Gastroesophageal sphincter (tissue), 4 donors: ENCODE data around the gene MISP3. TPM values are rescaled to one million over a fixed set of nuclear protein-coding genes. Genes with fewer than 3 reads are reported as not detected.
A peak's percentile ranks its signal among the peaks of the same experiment; 100 is the strongest.

Experiments
- ATAC-seq: fragments of 150-250 bp; one replicate; pipeline ENCODE4 v1.9.1; 2016; ENCODE audit warnings: mild to moderate bottlenecking, moderate library complexity
- H3K27ac ChIP-seq, 4 donors: fragments of 200-600 bp; sonication (generic) in 3 of 4; 1 replicate in 3 of 4; 2 replicates in 1 of 4; pipeline ENCODE4 v1.5.1; 2016 to 2019
- H3K27me3 ChIP-seq: fragments of 200-600 bp; sonication (generic); one replicate; pipeline ENCODE4 v1.5.1; 2019
- H3K36me3 ChIP-seq, 2 donors: fragments of 200-600 bp; sonication (generic); one replicate each; pipeline ENCODE4 v1.5.1; 2019; ENCODE audit warnings: control low read depth in 1 of 2
- H3K4me1 ChIP-seq, 3 donors: fragments of 200-600 bp; sonication (generic); 1 replicate in 2 of 3; 2 replicates in 1 of 3; pipeline ENCODE4 v1.5.1; 2016 to 2019; ENCODE audit warnings: control low read depth in 2 of 3
- H3K4me3 ChIP-seq, 2 donors: fragments of 200-600 bp; sonication (generic); one replicate each; pipeline ENCODE4 v1.5.1; 2019; ENCODE audit warnings: mild to moderate bottlenecking in 1 of 2, moderate library complexity in 1 of 2
- H3K9me3 ChIP-seq, 3 donors: fragments of 200-600 bp; sonication (generic); one replicate each; pipeline ENCODE4 v1.5.1; 2017 to 2019; ENCODE audit warnings: control low read depth in 2 of 3
- EP300 ChIP-seq: sonication (generic); formaldehyde crosslinking; IDR thresholded peaks from one replicate; pipeline ENCODE4 v1.6.1; 2017; ENCODE audit warnings: antibody characterized with exemption, mild to moderate bottlenecking
- POLR2A ChIP-seq, 2 donors: fragments of 450-650 bp; IDR thresholded peaks; one replicate each; pipeline ENCODE4 v1.6.1; 2017; ENCODE audit warnings: antibody characterized with exemption in 2 of 2, mild to moderate bottlenecking in 2 of 2, moderate library complexity in 1 of 2
- POLR2AphosphoS5 ChIP-seq: sonication (generic); formaldehyde crosslinking; IDR thresholded peaks from one replicate; pipeline ENCODE4 v1.6.1; 2017; ENCODE audit warnings: antibody characterized with exemption
- WGBS, 2 donors: methylation state at CpG; one replicate each; pipeline ENCODE4 v1.1.5; 2018; ENCODE audit warnings: low coverage in 1 of 2; 5-methylcytosine and 5-hydroxymethylcytosine counted together
- total RNA-seq, 4 donors: library from RNA; depleted of rRNA; stranded (reverse); fragments of >200 nt; gene quantifications; one replicate each; pipeline ENCODE4 v1.1.0, GENCODE V29; 2016
- TF ChIP-seq, protein P1 (sequence below), 4 experiments: fragments of 200-600 bp in 2 of 4; fragments of 450-650 bp in 2 of 4; sonication (generic) in 1 of 4; IDR thresholded peaks; one replicate each; pipeline ENCODE4 v1.5.1; 2017 to 2019; ENCODE audit warnings: antibody characterized with exemption in 4 of 4, mild to moderate bottlenecking in 2 of 4, moderate library complexity in 2 of 4

The MISP3 gene
- total RNA-seq, 4 donors from 2014 or later, result 2.7 to 9.5 (median 5.6) TPM

DNA sequence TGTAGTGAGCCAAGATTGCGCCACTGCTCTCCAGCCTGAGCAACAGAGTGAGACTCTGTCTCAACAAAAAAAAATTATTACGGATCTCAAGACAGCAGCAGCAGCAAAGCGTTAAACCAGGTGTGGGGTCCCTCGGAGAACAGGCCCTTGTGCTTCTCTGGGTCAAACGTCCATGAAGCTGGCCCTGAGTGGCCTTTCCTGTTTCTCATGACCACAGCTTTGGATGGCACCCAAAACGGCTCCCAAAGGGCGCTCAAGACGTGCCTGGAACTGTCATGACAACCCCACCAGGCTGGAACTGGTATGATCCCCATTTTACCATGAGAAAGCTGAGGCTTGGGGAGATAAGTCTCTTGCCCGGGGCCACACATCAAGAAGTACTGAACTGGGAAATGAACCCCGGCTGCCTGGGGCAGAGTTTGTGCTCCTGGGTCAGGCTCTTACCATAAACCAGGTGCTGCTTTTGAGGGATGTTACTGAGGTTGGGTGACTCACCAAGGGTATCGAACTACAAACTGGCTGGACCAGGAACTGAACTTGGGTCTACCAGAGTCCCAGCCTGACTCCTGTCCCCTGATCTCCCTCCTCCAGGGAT, 29.6 kb downstream of the MISP3 start:
- no peak for ATAC-seq
- H3K36me3 ChIP-seq, result peaks cover 0 to 100% of the 10 kb centered on the region in 2 donors
- 67 to 73% methylated on average over 6 to 7 of the region's 11 CpGs for WGBS, 2 donors
- H3K27ac ChIP-seq, result no peak overlapping the region
- no peaks in the 10 kb centered on the region for H3K9me3 ChIP-seq
- TF ChIP-seq POLR2AphosphoS5 (no peak), POLR2A (IDR thresholded peaks at IDR 0.05) (no peak), EP300 (no peak)
- TF ChIP-seq, protein P1, sequence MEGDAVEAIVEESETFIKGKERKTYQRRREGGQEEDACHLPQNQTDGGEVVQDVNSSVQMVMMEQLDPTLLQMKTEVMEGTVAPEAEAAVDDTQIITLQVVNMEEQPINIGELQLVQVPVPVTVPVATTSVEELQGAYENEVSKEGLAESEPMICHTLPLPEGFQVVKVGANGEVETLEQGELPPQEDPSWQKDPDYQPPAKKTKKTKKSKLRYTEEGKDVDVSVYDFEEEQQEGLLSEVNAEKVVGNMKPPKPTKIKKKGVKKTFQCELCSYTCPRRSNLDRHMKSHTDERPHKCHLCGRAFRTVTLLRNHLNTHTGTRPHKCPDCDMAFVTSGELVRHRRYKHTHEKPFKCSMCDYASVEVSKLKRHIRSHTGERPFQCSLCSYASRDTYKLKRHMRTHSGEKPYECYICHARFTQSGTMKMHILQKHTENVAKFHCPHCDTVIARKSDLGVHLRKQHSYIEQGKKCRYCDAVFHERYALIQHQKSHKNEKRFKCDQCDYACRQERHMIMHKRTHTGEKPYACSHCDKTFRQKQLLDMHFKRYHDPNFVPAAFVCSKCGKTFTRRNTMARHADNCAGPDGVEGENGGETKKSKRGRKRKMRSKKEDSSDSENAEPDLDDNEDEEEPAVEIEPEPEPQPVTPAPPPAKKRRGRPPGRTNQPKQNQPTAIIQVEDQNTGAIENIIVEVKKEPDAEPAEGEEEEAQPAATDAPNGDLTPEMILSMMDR (IDR thresholded peaks at IDR 0.05), result no peak
- H3K4me1 ChIP-seq, result peaks cover 0 to 14% (median under 1%) of the 10 kb centered on the region in 3 donors
- no peaks in the 10 kb centered on the region for H3K27me3 ChIP-seq
- no peak overlapping the region for H3K4me3 ChIP-seq

DNA sequence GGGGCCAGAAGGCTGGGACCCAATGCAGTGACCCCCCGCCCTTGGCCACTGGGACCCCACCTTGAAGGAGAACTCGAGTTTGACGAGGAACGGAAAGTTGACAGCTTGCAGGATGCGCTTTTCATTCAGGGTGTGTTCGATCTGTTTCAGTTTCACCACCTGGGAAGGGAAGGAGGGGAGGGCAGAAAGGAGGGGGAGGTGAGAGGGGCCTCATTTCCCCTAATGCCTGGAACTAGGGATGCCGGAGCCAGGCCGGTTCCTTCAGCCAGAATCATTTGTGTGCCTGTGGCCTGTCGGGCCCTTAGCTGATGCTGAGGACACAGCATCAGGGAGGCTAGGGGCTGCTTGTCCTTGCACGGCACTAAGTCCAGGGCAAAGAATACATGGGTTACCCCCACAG, 30.2 kb downstream of the MISP3 start:
- no peak overlapping the region for H3K27ac ChIP-seq
- WGBS, 2 donors, result 82% methylated on average over 6 of the region's 10 CpGs; no CpG with 5 or more reads in 1 of the 2 donors
- ATAC-seq, result no peak
- peaks cover 0 to 97% of the 10 kb centered on the region in 2 donors for H3K36me3 ChIP-seq
- H3K9me3 ChIP-seq, result no peaks in the 10 kb centered on the region
- no peaks in the 10 kb centered on the region for H3K27me3 ChIP-seq
- TF ChIP-seq POLR2A (IDR thresholded peaks at IDR 0.05) (no peak), POLR2AphosphoS5 (no peak), EP300 (no peak)
- TF ChIP-seq, protein P1 (IDR thresholded peaks at IDR 0.05), result no peak
- no peak overlapping the region for H3K4me3 ChIP-seq
- H3K4me1 ChIP-seq, result peaks cover 0 to 20% (median 6%) of the 10 kb centered on the region in 3 donors

DNA sequence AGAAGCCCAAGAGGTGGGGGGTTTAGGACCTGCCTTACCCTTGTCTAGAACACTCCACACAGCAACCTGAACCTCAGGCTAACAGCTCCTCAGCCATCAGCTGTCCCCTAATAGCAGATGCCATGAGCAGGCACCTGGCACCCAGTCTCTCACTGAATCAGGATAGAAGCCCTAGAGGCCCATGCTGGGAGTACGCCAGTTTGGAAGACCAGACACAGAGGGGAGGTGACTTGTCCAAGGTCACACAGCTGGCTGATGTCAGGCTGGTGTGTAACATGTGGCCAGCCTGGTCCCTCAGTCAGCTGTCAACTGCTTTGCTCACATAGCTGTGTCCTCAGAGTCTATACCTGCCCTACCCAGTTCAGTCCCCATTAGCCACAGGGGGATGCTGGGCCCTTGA, 30.7 kb downstream of the MISP3 start:
- Histone ChIP-seq H3K4me1 (peaks cover 0 to 25% (median 10%) of the 10 kb centered on the region in 3 donors), H3K9me3 (no peaks in the 10 kb centered on the region), H3K36me3 (peaks cover 0 to 91% of the 10 kb centered on the region in 2 donors), H3K4me3 (no peak overlapping the region), H3K27ac (no peak overlapping the region), H3K27me3 (no peaks in the 10 kb centered on the region)
- TF ChIP-seq EP300, result no peak
- no peak for TF ChIP-seq POLR2A (IDR thresholded peaks at IDR 0.05)
- TF ChIP-seq, protein P1 (IDR thresholded peaks at IDR 0.05), result no peak
- TF ChIP-seq POLR2AphosphoS5, result no peak
- no CpG with 5 or more reads among the region's 1 CpG for WGBS, 2 donors
- no peak for ATAC-seq

DNA sequence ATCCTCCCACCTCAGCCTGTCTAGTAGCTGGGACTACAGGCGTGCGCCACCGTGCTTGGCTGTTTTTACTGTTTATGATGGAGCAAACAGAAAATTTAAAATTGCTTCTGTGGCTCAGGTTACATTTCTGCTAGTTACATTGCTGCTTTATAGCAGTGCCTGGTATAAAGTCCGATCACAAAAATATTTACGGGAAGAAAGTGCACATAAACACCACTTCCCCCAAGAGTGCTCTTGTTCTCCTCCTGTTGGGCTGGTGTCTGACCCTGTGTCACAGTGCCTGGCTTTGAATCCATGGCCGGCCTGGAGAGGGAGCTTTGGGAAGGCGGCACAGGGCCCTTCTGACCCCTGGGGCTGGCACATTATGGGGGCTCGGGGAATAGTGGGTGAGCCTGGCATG, 33.1 kb downstream of the MISP3 start:
- Histone ChIP-seq H3K9me3 (no peaks in the 10 kb centered on the region), H3K27ac (peak overlapping the region in 1 of 4 donors; percentile 82), H3K4me3 (no peak overlapping the region), H3K27me3 (no peaks in the 10 kb centered on the region), H3K36me3 (peaks cover 0 to 67% of the 10 kb centered on the region in 2 donors), H3K4me1 (peaks cover 0 to 42% (median 10%) of the 10 kb centered on the region in 3 donors)
- 69 to 88% methylated on average over 3 to 4 of the region's 8 CpGs for WGBS, 2 donors
- TF ChIP-seq EP300 (no peak), POLR2AphosphoS5 (no peak), POLR2A (IDR thresholded peaks at IDR 0.05) (no peak)
- TF ChIP-seq, protein P1 (IDR thresholded peaks at IDR 0.05), result no peak
- ATAC-seq, result no peak

DNA sequence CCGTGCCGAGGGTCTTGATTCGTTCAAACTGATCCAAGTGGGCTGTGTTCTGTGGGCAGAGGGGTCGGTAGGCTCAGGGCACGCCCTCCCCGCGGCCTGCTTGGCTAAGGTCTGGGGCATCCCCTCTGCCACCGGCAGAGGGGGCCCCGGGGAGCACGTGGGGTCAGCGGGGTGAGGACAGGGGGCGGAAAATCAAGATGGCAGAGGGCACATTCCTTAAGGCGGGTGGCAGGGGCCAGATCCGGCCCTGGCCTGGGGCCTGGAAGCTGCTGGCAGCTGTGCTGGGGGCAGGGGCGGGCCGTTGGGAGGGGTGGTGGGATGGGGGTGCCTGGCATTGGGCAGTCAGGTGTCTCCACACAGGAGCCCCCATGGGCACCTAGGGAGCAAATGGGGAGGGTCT, 34.3 kb downstream of the MISP3 start:
- no peak for TF ChIP-seq POLR2A (IDR thresholded peaks at IDR 0.05)
- no peak for TF ChIP-seq POLR2AphosphoS5
- TF ChIP-seq, protein P1 (IDR thresholded peaks at IDR 0.05), result no peak
- TF ChIP-seq EP300, result no peak
- H3K4me1 ChIP-seq, result peaks cover 0 to 50% (median 16%) of the 10 kb centered on the region in 3 donors
- no peaks in the 10 kb centered on the region for H3K27me3 ChIP-seq
- 83% methylated on average over 2 of the region's 16 CpGs; no CpG with 5 or more reads in 1 of the 2 donors for WGBS, 2 donors
- peak overlapping the region; percentile 64 to 92 (median 82) for H3K27ac ChIP-seq
- H3K36me3 ChIP-seq, result peaks cover 0 to 56% of the 10 kb centered on the region in 2 donors
- no peak overlapping the region for H3K4me3 ChIP-seq
- ATAC-seq, result peak; percentile 25
- no peaks in the 10 kb centered on the region for H3K9me3 ChIP-seq
